ENCODE results near the gene PPIL3.

DNA sequence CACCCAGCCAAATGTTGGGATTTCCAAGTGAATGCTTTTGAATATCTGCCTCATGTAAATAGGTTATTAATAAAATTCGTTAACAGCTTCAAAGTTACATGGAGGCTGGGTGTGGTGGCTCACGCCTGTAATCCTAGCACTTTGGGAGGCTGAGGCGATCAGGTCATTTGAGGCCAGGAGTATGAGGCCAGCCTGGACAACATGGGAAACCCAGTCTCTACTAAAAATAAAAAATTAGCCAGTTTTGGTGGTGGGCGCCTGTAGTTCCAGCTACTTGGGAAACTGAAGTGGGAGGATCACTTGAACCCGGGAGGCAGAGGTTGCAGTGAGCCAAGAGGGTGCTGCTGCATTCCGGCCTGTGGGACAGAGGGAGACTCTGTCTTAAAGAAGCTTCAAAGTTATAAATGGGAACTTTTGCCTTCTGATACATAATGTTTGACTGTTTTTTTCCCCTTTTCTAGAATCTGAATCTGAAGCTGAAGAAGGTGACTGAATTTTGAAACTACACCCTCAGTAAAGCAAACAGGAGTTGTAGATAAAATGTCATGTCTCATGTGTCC lies 67.1 kb downstream of the PPIL3 start:
- TF ChIP-seq, protein P1, sequence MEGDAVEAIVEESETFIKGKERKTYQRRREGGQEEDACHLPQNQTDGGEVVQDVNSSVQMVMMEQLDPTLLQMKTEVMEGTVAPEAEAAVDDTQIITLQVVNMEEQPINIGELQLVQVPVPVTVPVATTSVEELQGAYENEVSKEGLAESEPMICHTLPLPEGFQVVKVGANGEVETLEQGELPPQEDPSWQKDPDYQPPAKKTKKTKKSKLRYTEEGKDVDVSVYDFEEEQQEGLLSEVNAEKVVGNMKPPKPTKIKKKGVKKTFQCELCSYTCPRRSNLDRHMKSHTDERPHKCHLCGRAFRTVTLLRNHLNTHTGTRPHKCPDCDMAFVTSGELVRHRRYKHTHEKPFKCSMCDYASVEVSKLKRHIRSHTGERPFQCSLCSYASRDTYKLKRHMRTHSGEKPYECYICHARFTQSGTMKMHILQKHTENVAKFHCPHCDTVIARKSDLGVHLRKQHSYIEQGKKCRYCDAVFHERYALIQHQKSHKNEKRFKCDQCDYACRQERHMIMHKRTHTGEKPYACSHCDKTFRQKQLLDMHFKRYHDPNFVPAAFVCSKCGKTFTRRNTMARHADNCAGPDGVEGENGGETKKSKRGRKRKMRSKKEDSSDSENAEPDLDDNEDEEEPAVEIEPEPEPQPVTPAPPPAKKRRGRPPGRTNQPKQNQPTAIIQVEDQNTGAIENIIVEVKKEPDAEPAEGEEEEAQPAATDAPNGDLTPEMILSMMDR (IDR thresholded peaks at IDR 0.05) = no peak
- no peak for TF ChIP-seq FOSB (CRISPR knock-in tag; IDR thresholded peaks at IDR 0.05)
- TF ChIP-seq JUN (IDR thresholded peaks at IDR 0.05) = no peak
- TF ChIP-seq CBX8 (IDR thresholded peaks at IDR 0.05) = no peak
- no peak for TF ChIP-seq CEBPB (IDR thresholded peaks at IDR 0.05)
- TF ChIP-seq POLR2AphosphoS2 (conservative IDR thresholded peaks at IDR 0.05; ENCODE audit: low read length) = no peak
- no peak for TF ChIP-seq HDAC2 (IDR thresholded peaks at IDR 0.05)
- no peak for TF ChIP-seq ESRRA (IDR thresholded peaks at IDR 0.05; ENCODE audit: borderline replicate concordance, low read length)
- TF ChIP-seq, protein P2, sequence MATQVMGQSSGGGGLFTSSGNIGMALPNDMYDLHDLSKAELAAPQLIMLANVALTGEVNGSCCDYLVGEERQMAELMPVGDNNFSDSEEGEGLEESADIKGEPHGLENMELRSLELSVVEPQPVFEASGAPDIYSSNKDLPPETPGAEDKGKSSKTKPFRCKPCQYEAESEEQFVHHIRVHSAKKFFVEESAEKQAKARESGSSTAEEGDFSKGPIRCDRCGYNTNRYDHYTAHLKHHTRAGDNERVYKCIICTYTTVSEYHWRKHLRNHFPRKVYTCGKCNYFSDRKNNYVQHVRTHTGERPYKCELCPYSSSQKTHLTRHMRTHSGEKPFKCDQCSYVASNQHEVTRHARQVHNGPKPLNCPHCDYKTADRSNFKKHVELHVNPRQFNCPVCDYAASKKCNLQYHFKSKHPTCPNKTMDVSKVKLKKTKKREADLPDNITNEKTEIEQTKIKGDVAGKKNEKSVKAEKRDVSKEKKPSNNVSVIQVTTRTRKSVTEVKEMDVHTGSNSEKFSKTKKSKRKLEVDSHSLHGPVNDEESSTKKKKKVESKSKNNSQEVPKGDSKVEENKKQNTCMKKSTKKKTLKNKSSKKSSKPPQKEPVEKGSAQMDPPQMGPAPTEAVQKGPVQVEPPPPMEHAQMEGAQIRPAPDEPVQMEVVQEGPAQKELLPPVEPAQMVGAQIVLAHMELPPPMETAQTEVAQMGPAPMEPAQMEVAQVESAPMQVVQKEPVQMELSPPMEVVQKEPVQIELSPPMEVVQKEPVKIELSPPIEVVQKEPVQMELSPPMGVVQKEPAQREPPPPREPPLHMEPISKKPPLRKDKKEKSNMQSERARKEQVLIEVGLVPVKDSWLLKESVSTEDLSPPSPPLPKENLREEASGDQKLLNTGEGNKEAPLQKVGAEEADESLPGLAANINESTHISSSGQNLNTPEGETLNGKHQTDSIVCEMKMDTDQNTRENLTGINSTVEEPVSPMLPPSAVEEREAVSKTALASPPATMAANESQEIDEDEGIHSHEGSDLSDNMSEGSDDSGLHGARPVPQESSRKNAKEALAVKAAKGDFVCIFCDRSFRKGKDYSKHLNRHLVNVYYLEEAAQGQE (IDR thresholded peaks at IDR 0.05) = no peak
- no peak for TF ChIP-seq POLR2A (IDR thresholded peaks at IDR 0.05; ENCODE audit: low read length)
- TF ChIP-seq SMC3 (IDR thresholded peaks at IDR 0.05) = no peak
- TF ChIP-seq EHMT2 (IDR thresholded peaks at IDR 0.05; ENCODE audit: low read depth) = no peak
